ENCODE data around the gene ZBTB39.

GRCh38 chr12:56980941-56981530, 25.3 kb downstream of the ZBTB39 start:
- TF ChIP-seq CTCF (conservative IDR thresholded peaks at IDR 0.05) (no peak), ZFX (IDR thresholded peaks at IDR 0.05) (no peak)
